ENCODE measurements around the gene ZNRF1.

The ZNRF1 gene

DNA sequence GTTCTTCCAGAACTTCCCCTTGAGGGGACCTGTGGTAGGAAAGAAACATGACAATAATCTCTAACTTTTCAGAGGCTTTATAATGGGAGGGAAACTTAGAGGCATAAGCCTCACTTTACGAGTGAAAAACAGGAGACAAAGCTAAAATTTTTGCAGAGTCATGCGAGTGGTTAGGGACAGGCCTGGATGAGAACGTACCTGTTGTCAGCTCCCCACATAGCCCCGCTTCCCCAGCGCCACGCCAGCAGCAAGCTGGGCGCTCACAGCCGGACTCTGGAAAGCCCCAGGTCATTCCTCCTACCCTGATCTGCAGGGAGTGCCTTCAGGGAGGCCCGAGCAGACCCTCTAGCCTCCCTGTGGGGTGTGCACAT is 64.1 kb downstream of the ZNRF1 start:
- Mint-ChIP-seq H3K27me3 (peaks cover 0 to 5% of the 10 kb centered on the region in 2 donors), H3K36me3 (ENCODE audit: insufficient read depth) (peaks cover 7% of the 10 kb centered on the region), H3K9me3 (no peaks in the 10 kb centered on the region), H3K4me3 (no peak overlapping the region), H3K4me1 (ENCODE audit: low read depth in 2 of 2) (peaks cover 12 to 15% of the 10 kb centered on the region in 2 donors), H3K27ac (no peak overlapping the region)
- ATAC-seq (replicated peaks) (no peak), DNase-seq (no peak)

DNA sequence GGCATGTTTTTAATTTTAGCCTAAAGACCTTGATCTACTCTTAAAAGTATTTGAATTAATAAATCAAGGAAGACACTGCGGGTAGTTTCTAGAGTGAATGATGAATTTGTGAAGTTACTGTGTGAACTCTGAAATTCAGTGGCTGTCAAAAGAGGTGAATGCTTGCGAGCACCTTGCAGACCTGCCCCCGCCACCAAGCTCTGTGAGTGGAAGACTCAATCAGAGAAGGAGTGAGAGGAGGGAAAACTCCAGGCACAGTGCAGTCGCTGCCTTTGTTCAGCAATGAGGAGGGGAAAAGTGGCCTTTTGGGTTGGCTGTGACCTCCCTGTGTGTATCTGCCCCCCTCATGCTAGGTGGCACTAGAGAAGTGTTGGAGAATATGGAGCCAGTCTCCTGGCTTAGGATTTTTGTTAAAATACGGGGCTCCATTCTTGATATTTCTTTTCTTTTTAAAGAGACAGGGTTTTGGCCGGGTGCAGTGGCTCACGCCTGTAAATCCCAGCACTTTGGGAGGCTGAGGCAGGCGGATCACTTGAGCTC is 64.8 kb downstream of the ZNRF1 start:
- ATAC-seq (replicated peaks) = no peak
- no peaks in the 10 kb centered on the region for H3K9me3 Mint-ChIP-seq
- no peak for DNase-seq
- peaks cover 7% of the 10 kb centered on the region for H3K36me3 Mint-ChIP-seq (ENCODE audit: insufficient read depth)
- H3K4me1 Mint-ChIP-seq (ENCODE audit: low read depth in 2 of 2) = peaks cover 12 to 15% of the 10 kb centered on the region in 2 donors
- peak overlapping the region in 1 of 2 donors; percentile 31 for H3K4me3 Mint-ChIP-seq
- no peak overlapping the region for H3K27ac Mint-ChIP-seq
- H3K27me3 Mint-ChIP-seq = peaks cover 0 to 5% of the 10 kb centered on the region in 2 donors

DNA sequence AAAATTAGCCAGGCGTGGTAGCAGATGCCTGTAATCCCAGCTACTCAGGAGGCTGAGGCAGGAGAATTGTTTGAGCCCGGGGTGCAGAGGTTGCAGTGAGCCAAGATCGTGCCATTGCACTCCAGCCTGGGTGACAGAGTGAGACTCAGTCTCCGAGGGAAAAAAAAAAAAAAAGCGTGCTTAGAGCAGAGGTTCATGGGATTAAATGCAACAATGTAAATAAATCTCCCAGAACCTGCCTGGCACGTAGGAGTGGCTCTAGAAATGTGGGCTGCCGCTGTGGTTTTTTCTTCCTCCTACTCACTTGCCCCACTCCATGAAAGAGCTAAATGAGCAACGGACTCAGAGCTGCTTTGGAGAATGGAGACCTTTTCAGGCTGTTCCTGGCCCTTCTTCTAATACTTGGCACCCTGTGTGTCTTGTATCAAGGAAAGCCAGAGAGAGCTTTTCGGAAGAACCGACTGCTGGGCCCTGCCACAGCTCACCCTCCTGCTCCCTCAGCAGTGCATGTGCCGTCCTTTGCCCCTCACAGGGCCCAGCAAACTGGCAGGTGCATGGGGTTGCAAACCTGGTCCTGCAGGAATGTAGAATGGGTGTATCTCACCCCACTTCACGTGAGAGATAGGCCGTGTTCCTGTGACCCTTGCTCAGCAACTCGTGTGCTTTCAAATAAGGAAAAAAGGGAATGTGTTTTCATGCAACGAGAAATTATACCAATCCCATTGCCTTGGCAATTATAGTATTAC is 65.8 kb downstream of the ZNRF1 start:
- Mint-ChIP-seq H3K36me3 (ENCODE audit: insufficient read depth) (peaks cover 7% of the 10 kb centered on the region), H3K9me3 (no peaks in the 10 kb centered on the region), H3K27me3 (peaks cover 0 to 5% of the 10 kb centered on the region in 2 donors), H3K4me3 (peak overlapping the region; percentile 71 to 80), H3K4me1 (ENCODE audit: low read depth in 2 of 2) (peaks cover 12 to 15% of the 10 kb centered on the region in 2 donors), H3K27ac (peak overlapping the region; percentile 70 to 84)
- ATAC-seq (replicated peaks) (peak; percentile 43), DNase-seq (no peak)

DNA sequence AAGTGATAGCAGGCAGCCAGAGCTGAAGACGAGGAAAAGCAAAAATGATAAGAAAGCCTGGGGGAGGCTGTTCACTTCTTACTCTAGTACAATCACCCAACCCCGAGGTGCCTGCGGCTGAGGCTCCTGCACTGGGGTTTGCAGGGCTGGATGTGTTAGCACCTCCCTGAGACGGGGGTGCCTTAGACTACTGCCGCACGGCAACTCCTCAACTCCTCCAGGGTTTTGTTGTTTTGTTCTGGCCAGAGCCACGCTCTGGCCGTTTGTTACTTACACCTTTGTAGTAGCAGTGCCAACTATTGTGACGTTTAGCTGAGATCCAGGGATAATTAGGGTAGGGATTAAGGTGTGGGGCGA is 66.3 kb downstream of the ZNRF1 start:
- peak; percentile 99 for ATAC-seq (replicated peaks)
- peak; percentile 30 to 50 (median 40) for DNase-seq
- peaks cover 0 to 5% of the 10 kb centered on the region in 2 donors for H3K27me3 Mint-ChIP-seq
- H3K36me3 Mint-ChIP-seq (ENCODE audit: insufficient read depth) = peaks cover 7% of the 10 kb centered on the region
- H3K9me3 Mint-ChIP-seq = no peaks in the 10 kb centered on the region
- peaks cover 12 to 15% of the 10 kb centered on the region in 2 donors for H3K4me1 Mint-ChIP-seq (ENCODE audit: low read depth in 2 of 2)
- peak overlapping the region; percentile 70 to 84 for H3K27ac Mint-ChIP-seq
- H3K4me3 Mint-ChIP-seq = peak overlapping the region; percentile 71 to 80

DNA sequence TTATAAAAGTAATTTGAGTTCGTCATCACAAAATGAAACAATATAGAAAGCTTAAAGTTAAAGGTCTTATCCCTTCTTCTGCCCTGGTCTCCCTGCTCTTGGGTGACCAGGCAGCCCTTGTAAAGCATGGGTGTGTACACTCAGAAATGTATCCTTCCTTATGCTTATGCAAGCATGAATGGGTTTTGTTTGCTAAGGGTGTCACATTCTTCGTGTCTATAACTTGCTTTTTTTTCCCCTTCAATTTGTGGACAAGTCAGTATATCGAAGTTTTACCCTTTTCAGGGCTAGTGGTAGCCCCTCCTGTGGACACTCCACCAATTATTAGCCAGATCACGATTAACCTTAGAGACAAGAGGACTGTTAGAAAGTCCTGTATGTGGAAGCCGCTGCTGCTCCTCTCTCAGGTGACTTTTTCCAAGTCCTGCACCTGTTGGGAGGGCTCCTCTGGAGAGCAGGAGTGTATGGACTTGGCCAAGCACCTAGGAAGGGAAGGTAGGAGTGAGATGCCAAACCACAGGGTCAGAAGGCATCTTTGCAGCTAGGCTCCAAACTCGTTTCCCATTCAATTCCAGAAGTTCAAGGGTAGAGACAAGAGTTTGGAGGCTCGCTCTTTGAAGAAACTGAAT is 66.8 kb downstream of the ZNRF1 start:
- H3K9me3 Mint-ChIP-seq = no peaks in the 10 kb centered on the region
- peak overlapping the region; percentile 70 to 84 for H3K27ac Mint-ChIP-seq
- ATAC-seq (replicated peaks) = no peak
- no peak for DNase-seq
- peaks cover 0 to 5% of the 10 kb centered on the region in 2 donors for H3K27me3 Mint-ChIP-seq
- H3K36me3 Mint-ChIP-seq (ENCODE audit: insufficient read depth) = peaks cover 7% of the 10 kb centered on the region
- H3K4me3 Mint-ChIP-seq = peak overlapping the region; percentile 71 to 80
- peaks cover 12 to 15% of the 10 kb centered on the region in 2 donors for H3K4me1 Mint-ChIP-seq (ENCODE audit: low read depth in 2 of 2)

DNA sequence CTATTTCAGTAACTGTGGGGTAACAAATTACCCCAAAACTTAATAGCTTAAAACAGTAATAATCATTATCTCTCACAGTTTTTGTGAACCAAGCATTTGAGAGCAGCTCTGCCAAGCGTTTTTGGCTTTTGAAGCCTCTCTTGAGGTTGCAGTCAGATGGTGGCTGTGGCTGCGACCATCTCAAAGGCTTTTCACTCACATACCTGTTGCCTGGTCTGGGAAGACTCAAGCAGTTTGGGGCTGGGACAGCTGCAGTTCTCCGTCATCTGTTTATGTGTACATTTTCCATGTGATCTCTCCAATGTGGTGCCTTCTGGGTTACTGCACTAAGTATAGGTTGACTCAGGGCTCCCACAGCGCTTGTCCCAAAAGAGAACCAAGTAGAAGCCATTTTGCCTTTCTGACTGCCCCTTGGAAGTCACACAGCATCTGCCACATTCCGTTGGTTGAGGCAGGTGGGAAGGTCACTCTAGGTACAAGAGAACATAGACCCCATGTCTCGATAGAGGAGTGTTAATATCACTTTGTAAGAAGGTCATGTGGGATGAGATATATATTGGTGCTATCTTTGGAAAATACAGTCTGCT is 68.1 kb downstream of the ZNRF1 start:
- H3K4me1 Mint-ChIP-seq (ENCODE audit: low read depth in 2 of 2) = peaks cover 12 to 15% of the 10 kb centered on the region in 2 donors
- H3K9me3 Mint-ChIP-seq = no peaks in the 10 kb centered on the region
- H3K27me3 Mint-ChIP-seq = peaks cover 0 to 5% of the 10 kb centered on the region in 2 donors
- no peak for DNase-seq
- H3K4me3 Mint-ChIP-seq = no peak overlapping the region
- H3K27ac Mint-ChIP-seq = no peak overlapping the region
- ATAC-seq (replicated peaks) = no peak
- peaks cover 7% of the 10 kb centered on the region for H3K36me3 Mint-ChIP-seq (ENCODE audit: insufficient read depth)

DNA sequence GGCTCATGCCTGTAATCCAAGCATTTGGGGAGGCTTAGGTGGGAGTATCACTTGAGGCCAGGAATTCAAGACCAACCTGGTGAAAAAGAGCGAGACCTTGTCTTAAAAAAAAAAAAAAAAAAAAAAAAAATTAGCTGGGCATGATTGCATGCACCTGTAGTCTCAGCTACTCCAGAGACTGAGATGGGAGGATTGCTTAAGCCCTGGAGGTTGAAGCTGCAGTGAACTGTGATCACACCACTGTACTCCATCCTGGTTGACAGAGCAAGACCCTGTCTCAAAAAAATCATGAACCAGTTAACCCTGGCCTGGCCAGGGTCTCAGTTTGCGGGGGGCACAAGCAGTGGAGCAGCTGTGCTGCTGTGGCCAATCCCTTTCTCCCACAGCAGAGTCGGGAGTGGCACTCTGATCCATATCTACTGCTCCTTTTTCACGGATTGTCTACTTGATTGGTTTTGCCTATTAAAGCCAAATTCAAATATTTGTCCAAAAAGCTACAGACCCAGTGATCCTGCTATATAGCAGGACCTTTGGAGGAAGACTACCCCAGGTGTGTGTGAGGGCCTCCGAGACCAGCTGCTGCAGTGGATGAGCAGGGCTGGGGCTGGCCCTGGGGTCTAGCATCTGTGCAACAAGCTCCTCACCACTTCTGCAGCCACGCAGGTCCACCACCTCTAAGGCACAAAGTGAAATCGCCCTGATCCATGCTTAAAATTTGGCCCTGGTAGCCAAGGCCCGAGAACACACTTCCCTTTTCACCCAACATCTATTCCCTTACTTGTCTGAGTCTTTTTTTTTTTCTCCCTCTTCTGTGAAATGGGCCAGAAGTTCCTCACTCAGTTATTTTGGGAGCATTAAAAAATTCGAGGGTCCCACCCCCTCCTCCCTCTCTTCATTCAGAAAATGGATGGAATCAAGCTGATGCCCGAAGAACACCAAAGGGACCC is 69.5 kb downstream of the ZNRF1 start:
- Mint-ChIP-seq H3K4me3 (no peak overlapping the region), H3K9me3 (no peaks in the 10 kb centered on the region), H3K27me3 (peaks cover 0 to 5% of the 10 kb centered on the region in 2 donors), H3K27ac (no peak overlapping the region), H3K4me1 (ENCODE audit: low read depth in 2 of 2) (peaks cover 12 to 15% of the 10 kb centered on the region in 2 donors), H3K36me3 (ENCODE audit: insufficient read depth) (peaks cover 7% of the 10 kb centered on the region)
- DNase-seq (no peak), ATAC-seq (replicated peaks) (no peak)

DNA sequence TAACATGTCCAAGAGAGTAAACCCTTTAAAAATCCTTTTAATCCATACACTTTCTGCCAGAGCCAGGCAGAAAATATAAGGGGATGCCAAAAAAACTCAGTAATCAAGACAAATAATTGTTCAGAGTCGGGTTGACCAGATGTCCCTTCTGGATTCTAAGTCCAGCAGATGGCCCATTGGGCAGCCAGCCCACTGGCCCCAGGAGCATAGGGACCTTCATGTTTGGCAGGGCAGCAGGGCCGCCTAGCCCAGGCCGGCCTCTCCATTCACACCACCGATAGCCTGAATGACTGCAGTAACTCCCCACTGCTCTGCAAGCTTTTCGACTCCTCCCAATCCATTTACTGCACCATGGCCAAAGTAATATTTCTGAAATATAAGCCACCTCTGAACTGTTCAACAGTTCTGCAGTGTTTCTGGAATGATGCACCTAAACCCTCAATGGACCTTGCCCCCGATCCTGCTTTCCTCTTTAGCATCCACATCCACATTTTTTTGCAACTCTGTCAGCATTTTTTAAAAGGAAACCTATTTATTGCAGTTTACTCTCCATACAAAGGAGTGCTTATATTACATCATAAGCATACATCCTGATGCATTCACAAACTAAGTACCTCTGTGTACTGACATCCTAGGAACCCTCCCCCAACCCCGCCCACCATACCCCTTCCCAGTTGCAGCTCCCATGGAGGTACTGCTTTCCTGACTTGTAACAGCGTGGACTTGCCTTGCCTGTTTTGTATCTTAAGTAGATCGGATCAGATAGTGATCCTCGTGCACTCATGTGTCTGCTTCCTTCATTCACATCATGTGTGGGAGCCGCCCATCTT is 71.4 kb downstream of the ZNRF1 start:
- no peak for DNase-seq
- Mint-ChIP-seq H3K9me3 (no peaks in the 10 kb centered on the region), H3K4me3 (no peak overlapping the region), H3K27me3 (peaks cover 0 to 5% of the 10 kb centered on the region in 2 donors), H3K36me3 (ENCODE audit: insufficient read depth) (peaks cover under 1% of the 10 kb centered on the region), H3K27ac (no peak overlapping the region), H3K4me1 (ENCODE audit: low read depth in 2 of 2) (peaks cover 9 to 12% of the 10 kb centered on the region in 2 donors)
- no peak for ATAC-seq (replicated peaks)

DNA sequence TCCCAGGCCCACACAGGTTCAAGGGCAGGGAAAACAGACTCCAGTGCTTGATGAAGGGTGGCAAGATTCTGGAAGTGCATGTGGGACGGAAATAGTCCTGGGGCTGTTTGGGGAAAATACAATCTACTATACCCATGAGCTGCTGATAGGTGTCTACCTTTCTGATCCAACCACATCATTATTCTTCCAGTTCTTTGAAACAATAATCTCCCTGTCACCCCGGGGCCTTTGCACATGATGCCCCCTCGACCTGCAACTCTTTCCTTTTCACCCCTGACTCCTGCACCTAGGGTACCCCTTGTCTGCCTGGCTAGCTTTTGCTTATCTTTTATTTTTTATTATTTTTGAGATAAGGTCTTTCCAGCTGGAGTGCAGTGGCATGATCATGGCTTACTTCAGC is 72.8 kb downstream of the ZNRF1 start:
- ATAC-seq (replicated peaks) = no peak
- no peak overlapping the region for H3K27ac Mint-ChIP-seq
- DNase-seq = no peak

DNA sequence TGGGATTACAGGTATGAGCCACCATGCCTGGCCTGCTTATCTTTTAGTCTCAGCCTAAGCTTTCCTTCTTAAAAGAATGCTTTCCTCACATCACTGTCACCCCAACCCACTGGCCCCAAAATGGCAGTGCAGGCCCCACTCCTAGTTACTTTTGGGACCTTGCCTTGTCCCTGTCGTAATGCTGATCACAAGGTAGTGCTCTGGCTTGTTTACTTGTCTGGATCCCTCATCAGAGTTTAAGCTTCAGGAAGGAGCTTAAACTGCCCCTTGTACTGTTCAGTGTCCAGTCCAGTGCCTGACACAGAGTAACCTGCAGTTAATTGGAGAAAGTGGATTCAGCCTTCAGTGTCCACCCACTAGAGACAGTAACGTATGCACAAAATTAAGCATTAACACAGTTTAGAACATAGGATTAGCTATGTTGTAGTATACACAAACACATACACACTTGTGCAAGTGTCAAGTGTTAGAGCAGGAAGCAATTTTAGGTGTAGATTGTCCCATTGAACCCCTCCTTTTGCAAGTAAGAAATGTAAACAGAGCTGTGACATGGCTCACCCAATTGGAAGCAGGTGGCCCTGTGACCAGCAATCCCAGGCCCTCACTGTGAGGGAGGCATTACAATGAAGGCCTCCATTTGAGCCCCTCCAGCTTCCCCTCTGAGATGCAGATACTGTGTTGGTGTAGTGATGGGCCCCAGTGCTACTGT is 73.6 kb downstream of the ZNRF1 start:
- Mint-ChIP-seq H3K27ac (peak overlapping the region in 1 of 2 donors; percentile 20), H3K4me3 (no peak overlapping the region), H3K9me3 (no peaks in the 10 kb centered on the region), H3K27me3 (peaks cover 0 to 8% of the 10 kb centered on the region in 2 donors), H3K4me1 (ENCODE audit: low read depth in 2 of 2) (peaks cover 13 to 17% of the 10 kb centered on the region in 2 donors), H3K36me3 (ENCODE audit: insufficient read depth) (peaks cover 3% of the 10 kb centered on the region)
- DNase-seq (no peak), ATAC-seq (replicated peaks) (no peak)

More for the DNA sequence above, 72.8 kb downstream of the ZNRF1 start:
- Mint-ChIP-seq H3K36me3 (ENCODE audit: insufficient read depth) (peaks cover 3% of the 10 kb centered on the region), H3K4me3 (no peak overlapping the region), H3K9me3 (no peaks in the 10 kb centered on the region), H3K27me3 (peaks cover 0 to 3% of the 10 kb centered on the region in 2 donors), H3K4me1 (ENCODE audit: low read depth in 2 of 2) (peaks cover 13 to 15% of the 10 kb centered on the region in 2 donors)

DNA sequence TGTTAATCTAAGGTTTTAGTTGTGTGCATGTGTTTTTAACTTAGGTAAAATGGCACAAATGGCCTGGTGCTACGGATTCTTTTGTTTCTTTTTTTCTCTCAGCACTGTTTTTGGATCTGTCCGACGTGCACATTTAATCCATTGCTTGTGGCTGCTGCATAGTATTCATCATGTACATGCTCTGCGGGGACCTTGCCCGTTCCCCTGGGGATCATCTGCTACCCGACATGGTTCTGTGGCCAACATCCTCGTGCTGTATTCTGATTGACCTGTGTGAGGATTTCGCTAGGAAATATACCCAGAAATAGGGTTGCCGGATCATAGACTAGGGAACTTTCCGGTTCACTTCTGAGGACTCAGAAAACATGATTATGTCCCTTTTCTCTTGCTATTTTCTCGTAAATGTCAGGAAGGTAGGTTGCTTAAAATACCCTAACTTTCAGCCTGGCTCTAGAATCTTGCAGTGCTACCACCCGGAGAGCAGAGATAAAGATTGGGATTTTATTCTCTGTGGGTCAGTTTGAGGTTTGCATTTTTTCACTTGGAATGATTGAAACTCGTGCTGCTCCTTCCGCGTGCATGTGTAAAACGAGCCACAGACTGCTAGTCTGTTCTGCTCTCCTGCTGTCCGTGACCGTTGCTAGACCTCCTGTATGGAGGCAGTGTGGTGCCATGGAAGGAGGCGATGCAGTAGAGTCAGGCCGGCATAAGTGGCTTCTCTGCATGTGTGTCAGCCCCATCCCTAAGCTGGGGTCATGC is 74.9 kb downstream of the ZNRF1 start:
- H3K36me3 Mint-ChIP-seq (ENCODE audit: insufficient read depth) = peaks cover 3% of the 10 kb centered on the region
- H3K4me3 Mint-ChIP-seq = peak overlapping the region in 1 of 2 donors; percentile 34
- H3K4me1 Mint-ChIP-seq (ENCODE audit: low read depth in 2 of 2) = peaks cover 16 to 17% of the 10 kb centered on the region in 2 donors

More for the DNA sequence above, 74.9 kb downstream of the ZNRF1 start:
- Mint-ChIP-seq H3K27ac (peak overlapping the region in 1 of 2 donors; percentile 30), H3K9me3 (no peaks in the 10 kb centered on the region), H3K27me3 (peaks cover 3 to 8% of the 10 kb centered on the region in 2 donors)
- ATAC-seq (replicated peaks) (no peak), DNase-seq (no peak)
